Right ventricle myocardium inferior (tissue), 1 donor: ENCODE results near the gene TPTE2. TPM values are rescaled to one million over a fixed set of nuclear protein-coding genes. Genes with fewer than 3 reads are reported as not detected.

ENCODE experiments used
- total RNA-seq: library from RNA; stranded (reverse); fragmentation: NEBNext Ultra II Directional; extraction: Animal tissue kit (Norgen Biotek cat#: 25700); gene quantifications from one replicate; pipeline ENCODE4 v1.2.1, GENCODE V29; 2021
- donor health status: DM: no; HTN: yes; CAD: no; lungs with severe emphysema.

TPTE2 gene
- total RNA-seq, 1 donor from 2014 or later: not detected

Other genes starting within 250 kb of the TPTE2 start
- gene MPHOSPH8, start 72.1 kb upstream of the TPTE2 start, total RNA-seq: 25.0 TPM
- 24.9 TPM for gene PSPC1, start 221.4 kb upstream of the TPTE2 start, total RNA-seq